HG02852 (cell line): ENCODE results near the gene RHOT2.
A peak's percentile ranks its signal among the peaks of the same experiment; 100 is the strongest.
"Not testable (repeated sequence)": the region's sequence is repeated elsewhere in the genome, so short reads cannot be mapped to it uniquely, and the experiment has no call there.

Experiments
- ATAC-seq: cut with Tn5 transposase; IDR thresholded peaks from one replicate; pipeline ENCODE4 v1.9.1; 2021; ENCODE audit warnings: mild to moderate bottlenecking, moderate library complexity; ENCODE audit not compliant: unreplicated experiment

The RHOT2 gene

DNA sequence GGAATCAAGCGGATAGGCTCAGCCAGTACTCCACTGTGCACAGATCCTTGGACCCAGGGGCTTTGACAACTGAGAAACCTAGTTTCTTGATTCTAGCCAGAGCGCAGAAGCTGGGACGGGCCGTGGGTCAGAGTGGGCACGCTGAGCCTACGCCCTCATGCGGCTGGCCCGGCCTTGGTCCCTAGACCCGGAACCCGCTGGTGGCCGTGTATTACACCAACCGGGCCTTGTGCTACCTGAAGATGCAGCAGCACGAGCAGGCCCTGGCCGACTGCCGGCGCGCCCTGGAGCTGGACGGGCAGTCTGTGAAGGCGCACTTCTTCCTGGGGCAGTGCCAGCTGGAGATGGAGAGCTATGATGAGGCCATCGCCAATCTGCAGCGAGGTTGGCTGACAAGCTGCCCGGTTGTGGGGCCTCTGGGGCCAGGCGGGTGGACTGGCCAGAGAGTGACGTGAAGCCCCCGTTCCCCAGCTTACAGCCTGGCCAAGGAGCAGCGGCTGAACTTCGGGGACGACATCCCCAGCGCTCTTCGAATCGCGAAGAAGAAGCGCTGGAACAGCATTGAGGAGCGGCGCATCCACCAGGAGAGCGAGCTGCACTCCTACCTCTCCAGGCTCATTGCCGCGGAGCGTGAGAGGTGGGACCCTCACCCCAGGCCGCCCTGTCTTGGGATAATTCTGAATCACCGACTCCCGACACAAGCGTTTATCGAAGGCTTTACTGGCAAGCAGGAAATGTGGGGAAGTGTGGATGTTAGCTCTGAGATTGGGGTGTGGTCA is 13.2 kb downstream of the RHOT2 start:
- no peak for ATAC-seq

DNA sequence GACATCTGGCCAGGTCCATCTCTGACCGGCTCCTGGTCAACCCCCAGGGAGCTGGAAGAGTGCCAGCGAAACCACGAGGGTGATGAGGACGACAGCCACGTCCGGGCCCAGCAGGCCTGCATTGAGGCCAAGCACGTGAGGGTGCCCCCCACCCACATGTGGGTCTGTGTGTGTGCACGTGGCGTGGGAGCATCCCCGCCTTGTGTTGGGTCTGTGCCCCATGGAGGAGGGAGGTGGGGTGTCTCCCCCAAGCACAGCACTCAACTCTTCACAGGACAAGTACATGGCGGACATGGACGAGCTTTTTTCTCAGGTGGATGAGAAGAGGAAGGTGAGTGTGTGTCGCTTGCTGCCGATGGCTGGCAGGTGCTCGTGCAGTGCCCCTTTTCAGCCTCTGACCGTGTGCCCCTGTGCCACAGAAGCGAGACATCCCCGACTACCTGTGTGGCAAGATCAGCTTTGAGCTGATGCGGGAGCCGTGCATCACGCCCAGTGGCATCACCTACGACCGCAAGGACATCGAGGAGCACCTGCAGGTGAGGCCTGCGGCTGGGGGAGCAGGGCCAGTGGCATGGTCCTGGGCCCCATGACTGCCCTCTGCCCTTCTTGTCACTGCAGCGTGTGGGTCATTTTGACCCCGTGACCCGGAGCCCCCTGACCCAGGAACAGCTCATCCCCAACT is 14.0 kb downstream of the RHOT2 start:
- no peak for ATAC-seq

DNA sequence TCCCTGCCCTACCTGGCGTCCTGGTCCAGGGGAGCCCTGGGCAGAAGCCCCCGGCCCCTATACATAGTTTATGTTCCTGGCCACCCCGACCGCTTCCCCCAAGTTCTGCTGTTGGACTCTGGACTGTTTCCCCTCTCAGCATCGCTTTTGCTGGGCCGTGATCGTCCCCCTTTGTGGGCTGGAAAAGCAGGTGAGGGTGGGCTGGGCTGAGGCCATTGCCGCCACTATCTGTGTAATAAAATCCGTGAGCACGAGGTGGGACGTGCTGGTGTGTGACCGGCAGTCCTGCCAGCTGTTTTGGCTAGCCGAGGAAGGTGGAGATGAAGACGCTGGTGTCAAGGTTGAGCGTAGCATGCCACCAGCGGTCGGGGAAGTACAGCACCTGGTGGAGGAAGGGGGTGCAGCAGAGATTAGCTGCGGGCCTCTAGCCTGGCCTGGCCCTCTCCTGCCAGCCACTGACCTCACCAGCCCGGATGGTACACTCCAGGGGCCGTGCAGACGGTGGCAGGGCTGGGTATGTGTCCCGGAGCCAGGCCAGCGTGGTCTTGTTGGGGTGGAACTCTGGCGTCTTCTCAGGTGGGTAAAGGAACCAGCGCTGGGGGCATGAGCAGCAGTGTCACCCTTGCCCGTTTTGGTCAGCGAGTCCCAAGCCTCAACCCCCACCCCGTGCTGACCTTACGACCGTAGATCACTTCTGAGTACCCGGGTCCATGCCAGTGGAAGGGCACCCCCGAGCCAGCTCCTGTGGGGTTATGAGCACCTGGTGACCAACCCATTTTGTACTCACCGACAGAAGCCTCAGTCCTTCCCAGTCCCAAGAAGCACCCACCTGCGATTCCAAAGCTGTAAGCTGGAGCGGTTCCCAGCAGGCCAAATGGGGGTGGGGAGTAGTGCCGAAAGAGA is 14.8 kb downstream of the RHOT2 start:
- no peak for ATAC-seq

DNA sequence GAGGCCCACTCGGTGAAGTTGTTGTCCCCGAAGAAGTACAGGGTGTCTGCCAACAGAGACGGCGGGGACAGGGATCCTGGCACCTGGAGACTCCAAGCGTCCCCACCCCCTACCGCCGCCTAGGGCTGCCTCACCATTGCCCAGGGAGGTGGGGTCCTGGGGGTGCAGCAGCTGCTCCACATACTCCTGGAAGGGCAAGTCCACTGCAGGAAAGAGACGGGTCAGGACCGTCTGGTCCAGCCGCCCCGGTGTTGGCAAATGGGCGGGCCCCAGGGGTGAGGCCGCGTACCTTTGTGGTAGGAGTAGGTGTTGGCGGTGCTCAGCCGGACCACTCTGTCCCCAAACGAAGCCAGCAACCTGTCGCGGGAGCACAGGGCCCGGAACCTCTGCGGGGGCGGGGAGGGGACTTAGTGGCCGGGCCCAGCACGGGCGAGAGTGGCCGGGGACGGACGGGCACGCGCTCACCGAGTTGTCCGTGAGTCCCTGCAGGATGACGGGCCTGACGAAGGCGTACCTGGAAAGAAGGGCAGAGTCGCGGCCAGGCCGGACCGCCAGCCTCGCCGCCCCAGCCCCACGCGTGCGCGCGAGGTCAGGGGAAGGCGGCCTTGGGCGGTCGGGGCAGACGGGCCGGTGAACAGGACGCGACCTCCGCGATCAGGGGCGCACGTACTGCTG is 15.6 kb downstream of the RHOT2 start:
- ATAC-seq, result no peak

DNA sequence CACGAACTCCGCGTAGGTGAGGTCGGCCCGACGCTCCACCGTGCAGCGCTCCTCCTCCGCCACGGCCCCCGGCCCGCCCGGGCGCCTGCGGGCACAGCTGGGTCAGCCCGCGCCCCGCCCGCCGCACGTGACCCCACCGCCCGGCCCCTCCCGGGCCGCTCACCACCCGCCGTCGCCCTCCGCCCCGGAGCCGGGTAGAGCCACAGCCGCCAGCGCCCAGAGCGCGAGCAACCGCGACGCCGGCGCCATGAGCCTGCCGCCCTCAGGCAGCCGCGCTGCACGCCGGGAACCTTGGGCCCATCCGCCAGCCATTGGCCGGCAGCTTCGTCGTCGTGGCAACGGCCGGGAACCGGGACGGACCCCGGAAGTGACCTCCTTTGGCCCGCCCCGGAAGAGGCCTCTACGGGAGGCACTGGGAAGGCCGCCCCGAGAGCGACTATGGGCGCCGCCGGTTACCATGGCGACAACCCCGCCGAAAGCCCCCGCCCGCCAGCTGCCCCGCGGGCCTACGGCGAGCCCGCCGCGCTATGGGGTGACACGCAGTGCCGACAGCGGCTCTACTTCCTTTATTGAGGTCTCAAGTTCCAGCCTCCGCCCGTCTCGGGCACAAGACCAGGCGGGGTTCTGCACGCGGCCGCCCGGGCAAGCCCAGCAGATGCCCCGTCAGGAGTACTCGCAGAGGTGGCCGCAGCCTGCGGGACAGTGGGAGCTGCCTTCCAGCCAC is 16.3 kb downstream of the RHOT2 start, which contains the start of gene JMJD8:
Gene JMJD8, minus strand, starts transcription at position 264 of the 724 bp plus-strand sequence. Its CDS starts 15 bp downstream, at position 249.
- peak; percentile 62 for ATAC-seq

DNA sequence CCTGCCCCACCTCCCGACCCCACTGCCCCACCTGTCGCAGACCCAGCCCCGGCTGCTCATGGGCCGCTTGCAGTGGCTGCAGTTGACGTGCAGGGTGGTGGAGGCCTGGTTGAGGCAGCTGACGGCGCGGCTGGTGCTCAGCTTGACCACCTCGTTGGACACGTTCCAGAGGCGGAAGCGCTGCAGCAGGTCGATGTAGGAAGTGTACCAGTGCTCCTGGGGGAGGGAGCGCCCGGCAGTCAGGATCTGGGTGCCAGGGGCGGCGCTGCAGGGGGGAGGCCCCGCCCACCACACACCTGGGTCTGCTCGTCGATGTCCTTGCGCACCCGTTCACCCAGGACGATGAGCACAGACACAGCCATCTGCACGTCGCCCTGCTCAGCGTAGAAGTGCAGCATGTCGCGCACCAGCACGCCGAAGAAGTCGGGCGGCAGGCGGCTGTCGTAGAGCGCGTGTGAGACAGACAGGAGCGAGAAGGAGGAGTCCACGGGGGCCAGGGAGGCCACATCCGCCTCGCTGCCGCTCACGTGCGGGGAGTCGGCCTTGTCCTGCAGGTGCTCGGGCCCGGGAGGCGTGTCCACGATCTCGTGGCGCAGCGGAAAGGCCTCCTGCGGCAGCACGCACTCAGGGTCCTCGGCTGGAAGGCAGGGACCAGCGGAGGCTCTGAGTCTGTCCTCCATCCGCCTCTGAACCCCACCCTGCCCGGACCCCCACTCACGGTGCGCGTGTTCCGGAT is 17.2 kb downstream of the RHOT2 start:
- ATAC-seq, result no peak

DNA sequence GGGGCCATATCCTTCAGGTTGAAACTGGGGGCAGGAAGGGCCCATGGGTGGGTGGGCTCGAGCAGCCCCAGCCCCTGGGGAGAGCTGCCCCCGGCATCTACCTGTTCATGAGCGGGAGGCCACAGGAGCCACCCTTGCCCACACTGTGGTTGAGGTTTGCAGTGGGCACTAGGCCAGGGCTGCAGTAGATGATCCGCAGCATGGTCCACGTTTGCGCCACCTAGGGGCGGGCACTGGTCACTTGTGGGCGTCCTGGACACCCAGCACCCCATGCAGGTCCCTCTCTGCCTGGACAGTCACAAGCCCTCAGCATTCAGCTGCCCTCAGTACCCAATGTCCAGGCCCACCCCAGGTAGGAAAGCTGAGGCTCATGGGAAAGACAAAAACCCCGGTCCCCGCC is 18.0 kb downstream of the RHOT2 start:
- ATAC-seq, result no peak

DNA sequence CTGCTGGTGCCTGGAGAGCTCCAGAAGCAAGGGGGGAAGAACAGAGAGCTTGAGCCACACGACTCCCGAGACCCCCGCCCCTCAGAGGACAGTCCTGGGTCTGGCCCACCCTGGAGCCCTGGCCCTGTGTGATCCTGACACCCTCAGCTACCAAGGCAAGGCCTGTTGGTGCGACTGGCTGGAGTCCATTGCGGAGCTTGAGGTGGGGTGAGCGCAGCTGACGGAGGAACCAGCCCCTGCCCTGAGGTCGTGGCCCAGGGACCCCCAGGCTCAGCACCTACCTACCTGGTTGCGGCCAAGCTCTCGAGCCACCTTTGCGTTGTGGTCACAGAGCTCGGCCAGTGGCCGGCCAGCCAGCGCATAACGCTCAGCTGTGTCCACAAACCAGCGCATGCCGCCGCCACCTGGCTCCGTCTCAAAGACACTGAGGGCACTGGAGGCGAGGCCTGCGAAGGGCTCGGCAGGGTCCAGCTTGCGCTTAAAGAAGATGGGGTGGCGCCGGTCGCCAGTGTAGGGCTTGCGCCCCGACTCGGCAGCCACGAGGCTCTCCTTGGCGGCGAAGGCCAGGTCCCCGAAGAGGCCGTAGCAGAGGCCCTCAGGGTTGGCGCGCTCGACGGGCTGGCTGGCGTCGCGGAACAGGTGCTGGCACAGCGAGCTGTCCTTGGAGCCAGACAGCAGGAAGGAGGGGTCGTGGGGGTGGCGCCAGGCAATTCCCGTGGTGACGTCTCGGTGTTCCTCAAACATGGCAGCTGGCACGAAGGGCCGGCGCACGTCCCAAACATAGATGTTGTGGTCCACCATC is 18.7 kb downstream of the RHOT2 start:
- ATAC-seq, result no peak

DNA sequence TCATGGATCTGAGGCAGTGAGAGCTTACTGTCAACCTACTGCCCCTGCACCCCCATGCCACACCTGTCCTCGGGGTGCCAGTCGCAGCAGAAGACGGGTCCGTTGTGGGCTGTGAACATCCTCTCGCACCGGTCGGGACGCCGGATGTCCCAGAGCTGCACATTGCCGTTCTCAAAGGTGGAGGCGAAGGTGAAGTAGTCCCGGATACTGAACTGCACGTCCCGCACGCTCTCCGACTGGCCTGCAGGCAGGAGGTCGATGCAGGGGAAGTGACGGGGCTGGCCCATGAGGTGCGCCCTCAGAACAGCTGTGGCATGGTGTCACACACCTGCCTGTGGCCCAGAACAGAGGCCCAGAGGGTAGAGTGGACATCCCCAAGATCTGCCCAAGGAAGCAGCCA is 19.6 kb downstream of the RHOT2 start:
- no peak for ATAC-seq

DNA sequence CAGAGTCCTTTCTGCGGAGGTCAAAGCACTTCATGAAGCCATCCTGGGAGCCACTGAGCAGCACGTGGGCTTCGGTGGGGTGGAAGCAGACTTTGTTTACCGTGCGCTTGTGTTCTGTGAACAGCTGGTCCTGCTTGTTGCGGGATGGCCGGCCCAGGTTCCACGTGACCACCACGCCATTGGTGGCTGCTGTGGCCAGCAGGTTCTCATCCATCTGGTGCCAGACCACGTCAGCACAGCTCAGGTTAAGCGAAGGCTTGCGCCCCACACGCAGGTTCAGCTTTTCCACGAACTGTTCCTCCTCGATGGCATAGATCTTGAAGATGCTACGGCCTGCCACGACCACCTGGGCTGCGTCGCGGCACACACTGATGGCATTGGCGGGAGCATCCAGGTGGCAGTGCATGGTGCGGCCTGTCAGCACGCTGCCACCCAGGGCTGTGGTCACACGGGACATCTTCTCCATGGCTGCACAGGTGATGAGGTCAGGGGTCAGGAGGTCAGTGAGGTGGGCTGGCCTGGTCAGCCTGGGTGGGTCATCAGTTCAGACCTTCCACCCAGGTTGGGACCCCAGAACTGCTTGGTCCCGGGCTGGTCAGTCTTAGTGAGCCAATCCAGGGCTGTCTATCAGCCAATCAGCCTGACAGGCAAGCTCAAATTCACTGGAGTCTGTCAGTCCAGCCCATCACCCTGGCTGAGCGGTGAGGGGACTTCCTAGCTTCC is 21.4 kb downstream of the RHOT2 start:
- ATAC-seq, result no peak

DNA sequence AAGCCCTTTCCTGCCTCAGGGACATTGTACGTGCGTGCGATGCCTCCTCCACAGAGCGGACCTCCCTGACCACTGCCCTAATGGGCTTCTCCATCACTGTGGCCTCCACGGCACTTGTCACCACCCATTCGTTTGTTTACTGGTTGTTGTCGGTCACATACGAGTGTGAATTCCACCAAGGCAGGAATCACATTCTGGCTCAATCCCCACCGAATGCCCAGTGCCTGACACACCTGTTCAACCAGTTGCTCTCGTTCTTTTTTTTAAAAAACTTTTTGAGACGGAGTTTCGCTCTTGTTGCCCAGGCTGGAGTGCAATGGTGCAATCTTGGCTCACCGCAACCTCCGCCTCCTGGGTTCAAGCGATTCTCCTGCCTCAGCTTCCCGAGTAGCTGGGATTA is 23.3 kb downstream of the RHOT2 start:
- not testable (repeated sequence) for ATAC-seq

DNA sequence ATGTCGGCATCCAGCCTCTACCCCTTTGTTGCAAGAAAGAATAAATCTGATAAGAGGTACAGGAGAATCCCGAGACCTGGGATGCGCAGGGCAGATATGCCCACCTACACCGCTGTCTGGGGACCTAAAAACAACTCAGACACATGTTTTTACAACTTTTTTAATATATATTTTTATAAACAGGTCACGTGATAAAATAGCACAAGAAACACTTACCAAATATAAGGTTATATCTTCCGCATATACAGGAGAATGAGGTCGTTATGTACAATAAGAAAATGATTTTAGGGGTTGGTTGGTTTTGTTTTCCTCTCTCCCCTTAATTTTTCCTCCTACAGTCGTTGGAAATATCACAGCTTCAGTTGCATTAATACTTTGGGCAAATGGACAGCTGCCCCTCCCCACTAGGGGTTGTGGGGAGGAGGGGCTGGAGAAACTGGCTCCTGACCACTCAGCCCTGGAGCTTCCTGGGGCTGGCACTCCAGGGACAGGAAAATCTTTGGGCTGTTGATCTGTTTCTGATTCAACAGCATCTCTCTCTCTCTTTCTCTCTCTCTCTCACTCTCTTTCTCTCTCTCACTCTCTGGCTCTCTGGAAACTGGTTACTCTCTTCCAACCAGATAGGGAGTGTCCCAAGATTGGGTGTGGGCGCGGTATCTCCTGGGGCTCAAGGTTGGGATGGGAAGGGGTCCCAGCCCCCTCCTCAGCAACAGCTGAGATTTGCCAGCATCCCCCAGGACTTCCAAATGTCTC is 24.6 kb downstream of the RHOT2 start:
- ATAC-seq, result no peak

DNA sequence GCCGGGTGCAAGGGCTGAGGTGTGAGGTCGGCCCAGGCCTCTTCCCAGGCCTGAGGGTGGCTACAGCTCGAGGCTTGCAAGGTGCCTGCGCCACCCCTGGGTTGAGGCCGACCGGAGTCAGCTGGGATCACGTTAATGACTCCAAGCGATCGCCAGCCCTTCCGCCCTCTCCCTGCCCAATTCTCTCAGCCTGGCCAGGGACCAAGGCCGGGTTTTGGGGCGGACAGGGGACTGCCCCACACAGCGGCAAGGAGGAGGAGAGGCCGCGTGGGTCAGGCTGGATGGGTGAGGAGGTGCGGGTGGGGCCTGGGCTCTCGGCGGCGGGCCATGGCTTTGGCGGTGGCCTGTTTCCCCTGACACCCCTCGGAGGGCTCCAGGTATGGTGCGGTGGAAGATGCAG is 25.4 kb downstream of the RHOT2 start:
- no peak for ATAC-seq

DNA sequence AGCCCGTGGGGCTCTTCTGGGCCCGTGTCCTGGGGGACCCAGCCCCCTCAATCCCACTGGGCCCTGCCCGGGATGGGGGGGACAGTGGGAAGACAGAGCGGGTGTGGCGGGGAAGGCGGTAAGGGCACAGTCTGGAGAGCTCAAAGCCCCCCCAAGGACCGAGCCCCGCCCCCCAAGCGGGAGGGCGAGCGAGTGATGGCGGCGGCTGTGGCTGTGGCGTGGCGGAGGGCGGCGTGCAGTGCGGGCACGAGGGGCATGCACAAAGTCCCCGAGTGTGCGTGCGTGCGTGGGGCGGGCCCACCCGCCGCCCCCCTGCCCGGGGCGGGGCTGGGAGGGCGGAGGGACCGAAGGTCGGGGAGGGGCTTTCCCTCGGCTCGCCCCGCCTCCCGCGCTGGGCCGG is 25.8 kb downstream of the RHOT2 start:
- no peak for ATAC-seq

DNA sequence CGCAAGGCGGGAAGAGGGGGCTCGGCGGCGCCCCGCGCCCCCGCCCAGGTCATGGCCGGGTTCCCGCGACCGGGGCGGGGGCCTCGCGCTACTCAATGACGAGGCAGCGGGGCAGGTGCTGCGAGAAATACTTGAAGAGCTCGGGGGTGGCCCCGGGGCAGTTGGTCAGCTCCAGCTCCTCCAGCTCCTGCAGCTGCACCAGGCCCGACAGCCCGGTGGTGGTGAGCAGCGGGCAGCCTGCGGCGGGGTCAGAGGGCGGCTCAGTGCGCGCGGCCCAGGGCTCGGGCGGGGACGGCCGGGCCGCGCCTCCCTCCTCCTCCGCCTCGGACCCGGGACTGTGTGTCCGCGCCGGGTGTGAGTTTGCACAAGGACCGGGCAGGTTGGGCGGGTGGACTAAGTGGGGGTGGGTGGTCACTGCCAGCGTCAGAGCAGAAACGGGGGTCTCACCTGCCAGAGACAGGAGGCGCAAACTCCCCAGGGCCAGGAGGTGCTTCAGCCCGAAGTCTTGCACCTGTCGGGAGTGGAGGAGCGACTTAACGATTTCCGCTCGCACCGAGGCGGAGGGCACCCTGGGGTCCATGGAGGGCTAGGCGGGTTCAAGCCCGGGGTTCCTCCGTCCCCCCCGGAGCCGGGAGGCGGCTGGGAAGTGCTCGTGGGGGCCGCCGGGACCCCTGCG is 26.4 kb downstream of the RHOT2 start:
- ATAC-seq, result no peak

DNA sequence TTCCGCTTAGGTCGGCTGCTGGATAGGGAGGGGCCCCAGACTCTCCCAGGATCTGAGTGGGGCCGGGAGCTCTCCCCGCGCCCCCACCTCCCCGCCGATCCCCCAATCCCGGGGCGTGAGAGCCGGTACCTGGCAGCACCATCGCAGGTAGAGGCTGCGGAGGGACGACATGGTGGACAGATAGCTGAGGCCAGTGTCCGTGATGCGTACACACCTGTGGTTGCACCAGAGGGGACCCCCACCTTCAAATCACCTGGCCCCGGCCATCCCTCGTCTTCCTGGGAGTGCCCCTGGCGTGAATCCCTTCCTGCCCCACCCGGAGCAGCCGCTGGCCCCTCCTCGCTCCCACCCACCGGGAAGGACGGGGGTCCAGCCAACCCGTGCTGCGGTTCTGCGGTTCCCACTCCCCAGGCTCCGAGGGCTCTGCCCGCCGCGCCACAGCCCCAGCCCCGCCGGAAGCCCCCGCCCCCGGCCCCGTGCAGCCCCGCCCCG is 27.0 kb downstream of the RHOT2 start:
- ATAC-seq, result no peak
